HFFc6 (cell line): Measurements from ENCODE around the gene PTPRQ. TPM values are rescaled to one million over a fixed set of nuclear protein-coding genes. Genes with fewer than 3 reads are reported as not detected.

Source experiments
- DNase-seq: peaks from one replicate; pipeline ENCODE4 v3.0.0-alpha.2; 2018
- H3K27ac Mint-ChIP-seq: 2 replicates; pipeline ENCODE4 v1.8.0; 2020; ENCODE audit warnings: mild to moderate bottlenecking, mixed read lengths
- H3K27me3 Mint-ChIP-seq: 2 replicates; pipeline ENCODE4 v1.8.0; 2021; ENCODE audit warnings: mild to moderate bottlenecking, moderate library complexity, mixed read lengths; ENCODE audit not compliant: insufficient read depth
- H3K36me3 Mint-ChIP-seq: 2 replicates; pipeline ENCODE4 v1.8.0; 2021; ENCODE audit warnings: low read depth, mixed read lengths
- H3K4me1 Mint-ChIP-seq: 2 replicates; pipeline ENCODE4 v1.8.0; 2020; ENCODE audit warnings: low read depth, mixed read lengths
- H3K4me3 Mint-ChIP-seq: 2 replicates; pipeline ENCODE4 v1.8.0; 2020; ENCODE audit warnings: mild to moderate bottlenecking, moderate library complexity, mixed read lengths
- H3K9me3 Mint-ChIP-seq: 2 replicates; pipeline ENCODE4 v1.8.0; 2020; ENCODE audit warnings: mild to moderate bottlenecking, mixed read lengths
- total RNA-seq, 6 experiments: library from RNA; stranded (reverse); fragmentation: NEBNext Ultra II Directional; extraction: Animal tissue kit (Norgen Biotek cat#: 25700); gene quantifications; 2 replicates in 1 of 6; 3 replicates in 5 of 6; pipeline ENCODE4 v1.2.3, GENCODE V29; 2021
- TF ChIP-seq, protein P1 (sequence below): fragments of 200-600 bp; sonication (generic); IDR thresholded peaks from 2 replicates; pipeline ENCODE4 v1.5.0; 2021; ENCODE audit warnings: antibody characterized with exemption, mild to moderate bottlenecking

The PTPRQ gene
- total RNA-seq, 6 experiments from 2014 or later: 2.6 to 4.1 (median 3.5) TPM

DNA sequence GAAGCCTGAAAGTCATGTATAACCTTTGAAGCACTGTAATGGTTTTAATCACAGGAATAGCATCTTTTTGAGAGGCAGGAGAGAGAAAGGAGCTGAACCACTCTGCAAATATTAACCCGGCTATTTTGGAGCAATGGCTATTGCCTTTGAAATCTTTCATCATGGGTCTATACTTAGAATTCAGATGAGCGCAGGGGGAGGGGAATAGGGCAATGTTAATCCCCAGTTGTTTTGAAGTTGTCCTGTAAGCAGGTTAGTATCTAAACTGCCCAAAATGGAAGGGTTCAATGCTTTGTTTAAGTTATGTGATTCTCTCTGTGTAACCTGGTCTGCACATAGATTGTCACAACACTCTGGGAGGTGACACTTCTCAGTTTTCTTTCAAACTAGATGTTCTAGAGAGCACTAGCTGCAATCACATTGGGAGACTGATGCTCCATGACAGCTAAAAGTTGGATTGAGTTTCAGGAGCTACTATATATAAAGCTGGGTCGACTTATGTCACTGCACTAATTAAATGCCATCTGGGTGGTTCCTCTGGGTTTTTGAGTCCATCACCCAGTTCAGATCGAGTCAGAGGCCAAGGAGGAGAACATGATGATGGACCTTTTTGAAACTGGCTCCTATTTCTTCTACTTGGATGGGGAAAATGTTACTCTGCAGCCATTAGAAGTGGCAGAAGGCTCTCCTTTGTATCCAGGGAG, 263.2 kb downstream of the PTPRQ start, which contains the start of gene MYF6:
TSS of gene MYF6 (plus strand) at position 509 of the 704 bp plus-strand sequence. CDS start at position 595, 86 bp downstream.
- no peaks in the 10 kb centered on the region for H3K9me3 Mint-ChIP-seq
- H3K4me1 Mint-ChIP-seq: peaks cover 18% of the 10 kb centered on the region
- TF ChIP-seq, protein P1, sequence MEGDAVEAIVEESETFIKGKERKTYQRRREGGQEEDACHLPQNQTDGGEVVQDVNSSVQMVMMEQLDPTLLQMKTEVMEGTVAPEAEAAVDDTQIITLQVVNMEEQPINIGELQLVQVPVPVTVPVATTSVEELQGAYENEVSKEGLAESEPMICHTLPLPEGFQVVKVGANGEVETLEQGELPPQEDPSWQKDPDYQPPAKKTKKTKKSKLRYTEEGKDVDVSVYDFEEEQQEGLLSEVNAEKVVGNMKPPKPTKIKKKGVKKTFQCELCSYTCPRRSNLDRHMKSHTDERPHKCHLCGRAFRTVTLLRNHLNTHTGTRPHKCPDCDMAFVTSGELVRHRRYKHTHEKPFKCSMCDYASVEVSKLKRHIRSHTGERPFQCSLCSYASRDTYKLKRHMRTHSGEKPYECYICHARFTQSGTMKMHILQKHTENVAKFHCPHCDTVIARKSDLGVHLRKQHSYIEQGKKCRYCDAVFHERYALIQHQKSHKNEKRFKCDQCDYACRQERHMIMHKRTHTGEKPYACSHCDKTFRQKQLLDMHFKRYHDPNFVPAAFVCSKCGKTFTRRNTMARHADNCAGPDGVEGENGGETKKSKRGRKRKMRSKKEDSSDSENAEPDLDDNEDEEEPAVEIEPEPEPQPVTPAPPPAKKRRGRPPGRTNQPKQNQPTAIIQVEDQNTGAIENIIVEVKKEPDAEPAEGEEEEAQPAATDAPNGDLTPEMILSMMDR: no peak
- no peak for DNase-seq
- H3K27me3 Mint-ChIP-seq: no peaks in the 10 kb centered on the region; the same call in 1 of the 2 replicates
- peaks cover 9% of the 10 kb centered on the region for H3K36me3 Mint-ChIP-seq
- no peak within 1 kb of the TSS for H3K4me3 Mint-ChIP-seq
- no peak within 1 kb of the TSS for H3K27ac Mint-ChIP-seq

DNA sequence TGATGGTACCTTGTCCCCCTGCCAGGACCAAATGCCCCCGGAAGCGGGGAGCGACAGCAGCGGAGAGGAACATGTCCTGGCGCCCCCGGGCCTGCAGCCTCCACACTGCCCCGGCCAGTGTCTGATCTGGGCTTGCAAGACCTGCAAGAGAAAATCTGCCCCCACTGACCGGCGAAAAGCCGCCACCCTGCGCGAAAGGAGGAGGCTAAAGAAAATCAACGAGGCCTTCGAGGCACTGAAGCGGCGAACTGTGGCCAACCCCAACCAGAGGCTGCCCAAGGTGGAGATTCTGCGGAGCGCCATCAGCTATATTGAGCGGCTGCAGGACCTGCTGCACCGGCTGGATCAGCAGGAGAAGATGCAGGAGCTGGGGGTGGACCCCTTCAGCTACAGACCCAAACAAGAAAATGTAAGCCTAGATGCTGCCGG, 263.8 kb downstream of the PTPRQ start:
- peaks cover 9% of the 10 kb centered on the region for H3K36me3 Mint-ChIP-seq
- DNase-seq: no peak
- no peaks in the 10 kb centered on the region; the same call in 1 of the 2 replicates for H3K27me3 Mint-ChIP-seq
- peaks cover 12% of the 10 kb centered on the region for H3K4me1 Mint-ChIP-seq
- no peak overlapping the region for H3K27ac Mint-ChIP-seq
- H3K9me3 Mint-ChIP-seq: no peaks in the 10 kb centered on the region
- H3K4me3 Mint-ChIP-seq: no peak overlapping the region
- TF ChIP-seq, protein P1: no peak

DNA sequence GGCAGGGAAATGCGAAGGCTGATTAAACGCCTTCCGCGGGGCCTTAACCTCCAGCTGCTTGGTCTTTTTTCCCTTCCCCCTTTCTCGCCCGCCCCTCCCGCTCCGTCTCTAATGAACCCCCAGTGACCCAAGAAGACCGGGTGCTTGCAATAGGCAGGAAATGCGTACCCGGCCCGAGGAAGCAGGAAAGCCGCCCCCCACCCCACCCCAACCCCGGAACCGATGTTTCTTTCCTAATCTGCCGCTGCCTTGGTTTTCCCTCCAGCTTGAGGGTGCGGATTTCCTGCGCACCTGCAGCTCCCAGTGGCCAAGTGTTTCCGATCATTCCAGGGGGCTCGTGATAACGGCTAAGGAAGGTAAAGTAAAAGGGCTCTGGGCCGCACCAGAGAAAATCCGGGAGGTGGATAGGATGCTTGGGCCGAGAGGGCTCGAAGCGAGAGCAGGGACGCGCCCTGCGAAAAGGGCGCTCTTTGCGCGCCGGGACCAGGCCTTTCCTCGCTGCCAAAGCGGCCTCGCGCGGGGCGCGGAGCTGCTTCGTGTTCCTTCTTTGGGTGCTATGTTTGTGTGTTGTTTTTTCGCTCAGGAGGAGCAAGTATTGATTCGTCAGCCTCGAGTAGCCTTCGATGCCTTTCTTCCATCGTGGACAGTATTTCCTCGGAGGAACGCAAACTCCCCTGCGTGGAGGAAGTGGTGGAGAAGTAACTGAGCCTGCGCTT, 264.4 kb downstream of the PTPRQ start:
- DNase-seq: no peak
- Mint-ChIP-seq H3K36me3 (peaks cover 9% of the 10 kb centered on the region), H3K4me3 (no peak overlapping the region), H3K9me3 (no peaks in the 10 kb centered on the region), H3K4me1 (peaks cover 7% of the 10 kb centered on the region), H3K27ac (no peak overlapping the region), H3K27me3 (no peaks in the 10 kb centered on the region; the same call in 1 of the 2 replicates)
- TF ChIP-seq, protein P1: no peak

DNA sequence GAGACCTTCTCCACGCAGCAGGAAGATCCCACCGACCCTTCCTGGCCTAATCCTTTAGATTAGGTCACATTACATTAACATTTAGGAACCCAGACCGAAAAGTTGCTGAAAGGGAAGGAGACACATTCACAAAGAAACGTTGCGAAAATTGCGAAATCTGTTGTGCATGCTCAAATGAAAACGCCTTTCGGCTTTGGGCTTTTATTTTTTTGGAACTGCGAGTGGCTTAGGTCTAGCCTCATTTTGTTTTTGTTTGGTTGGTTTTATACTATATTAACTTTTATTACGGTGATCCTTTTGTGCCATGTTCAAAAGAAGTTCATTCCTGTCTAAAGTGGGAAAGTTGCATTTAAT, 264.9 kb downstream of the PTPRQ start:
- Mint-ChIP-seq H3K9me3 (no peaks in the 10 kb centered on the region), H3K27ac (no peak overlapping the region), H3K36me3 (peaks cover 9% of the 10 kb centered on the region), H3K4me3 (no peak overlapping the region), H3K4me1 (peaks cover 5% of the 10 kb centered on the region), H3K27me3 (peaks cover under 1% of the 10 kb centered on the region)
- TF ChIP-seq, protein P1: no peak
- DNase-seq: no peak

DNA sequence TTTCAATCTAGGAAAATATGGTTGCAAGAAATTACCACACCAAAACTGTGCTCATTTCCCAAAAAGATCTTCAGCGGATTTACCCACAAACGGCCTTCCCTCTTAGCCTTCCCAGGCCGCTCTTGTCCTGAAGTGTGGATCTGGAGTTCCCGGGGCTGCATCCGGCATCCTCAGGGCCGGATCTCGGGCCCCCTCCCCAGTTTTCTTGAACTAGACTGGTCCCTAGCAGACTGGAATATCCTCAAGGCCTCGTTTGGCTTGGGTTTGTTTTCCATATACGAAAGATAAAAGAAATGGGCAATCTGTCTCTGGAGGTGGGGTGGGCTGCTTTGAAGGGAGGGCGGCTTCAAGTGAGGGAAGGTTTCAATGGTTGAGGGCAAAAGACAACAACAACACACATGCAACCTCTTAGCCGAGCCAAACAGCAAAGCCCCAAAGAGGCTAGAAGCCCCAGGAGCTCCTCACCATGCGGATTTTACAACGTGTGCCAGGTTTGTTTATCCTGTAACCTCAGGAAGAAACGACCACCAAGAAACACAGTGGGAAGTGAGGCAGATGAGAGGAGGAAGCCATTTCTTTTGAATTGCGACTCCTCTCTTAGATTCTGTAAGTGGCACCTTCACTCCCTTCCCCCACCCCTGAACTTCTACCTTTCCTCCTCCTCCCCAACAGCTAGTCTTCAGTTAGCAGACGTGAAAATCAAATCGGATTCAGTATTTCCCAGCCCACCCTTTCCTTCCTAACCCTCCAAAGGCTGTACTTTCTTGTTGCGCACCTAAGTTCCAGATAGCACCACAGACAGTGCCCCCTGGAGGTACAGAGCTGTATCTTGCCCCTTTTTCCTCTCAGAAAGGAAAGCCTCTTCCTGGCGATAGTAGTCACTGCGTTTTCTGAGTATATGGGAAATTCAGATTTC, 266.0 kb downstream of the PTPRQ start:
- DNase-seq: no peak
- H3K27me3 Mint-ChIP-seq: peaks cover 2% of the 10 kb centered on the region
- peaks cover 6% of the 10 kb centered on the region; the same call in 1 of the 2 replicates for H3K4me1 Mint-ChIP-seq
- H3K9me3 Mint-ChIP-seq: no peaks in the 10 kb centered on the region
- H3K27ac Mint-ChIP-seq: no peak overlapping the region
- peaks cover 9% of the 10 kb centered on the region for H3K36me3 Mint-ChIP-seq
- H3K4me3 Mint-ChIP-seq: no peak overlapping the region
- TF ChIP-seq, protein P1: peak; percentile 57
